Left lung (tissue), 10 donors: ENCODE results near the gene CAMKK1. TPM values are rescaled to one million over a fixed set of nuclear protein-coding genes. Genes with fewer than 3 reads are reported as not detected.

ENCODE experiments used
- ATAC-seq: fragments of 200-7000 bp; cut with Tn5 transposase; one replicate; pipeline ENCODE4 v1.9.1; 2020; ENCODE audit warnings: moderate library complexity
- DNase-seq, 4 donors: peaks; one replicate each; pipeline ENCODE4 v3.0.0-alpha.2; 2013 to 2020
- H3K27ac ChIP-seq, 2 donors: fragments of 200-600 bp; sonication (generic) in 1 of 2; one replicate each; pipeline versions ENCODE4 v1.5.0 to v1.8.0; 2020 to 2021
- H3K27me3 ChIP-seq, 2 donors: fragments of 200-600 bp; sonication (generic) in 1 of 2; one replicate each; pipeline versions ENCODE4 v1.5.0 to v1.8.0; 2020 to 2021
- H3K36me3 ChIP-seq, 2 donors: fragments of 200-600 bp; sonication (generic) in 1 of 2; one replicate each; pipeline versions ENCODE4 v1.5.0 to v1.8.0; 2020 to 2021
- H3K4me1 ChIP-seq, 2 donors: fragments of 200-600 bp; one replicate each; pipeline ENCODE4 v1.8.0; 2021
- H3K4me3 ChIP-seq, 2 donors: fragments of 200-600 bp; sonication (generic) in 1 of 2; one replicate each; pipeline versions ENCODE4 v1.5.0 to v1.8.0; 2020 to 2021; ENCODE audit warnings: mild to moderate bottlenecking in 1 of 2
- H3K9me3 ChIP-seq, 2 donors: fragments of 200-600 bp; sonication (generic) in 1 of 2; one replicate each; pipeline versions ENCODE4 v1.5.0 to v1.8.0; 2020 to 2021
- intact Hi-C, 2 donors: fragments of 100-400 bp; cut with DNase I; formaldehyde crosslinking; loops; one replicate each; pipeline versions ENCODE4 v1.11.2 to v1.14.2; 2022
- polyA plus RNA-seq, 6 donors: library from polyadenylated mRNA; unstranded; fragments of 120-200 nt; gene quantifications; one replicate each; pipeline ENCODE4 v1.2.1, GENCODE V29; 2013; ENCODE audit not compliant: insufficient read length in 6 of 6
- total RNA-seq, 2 donors: library from RNA; stranded (reverse); fragmentation: NEBNext Ultra II Directional; extraction: Animal tissue kit (Norgen Biotek cat#: 25700); gene quantifications; one replicate each; pipeline ENCODE4 v1.2.1, GENCODE V29; 2021
- TF ChIP-seq, protein P1 (sequence below), 2 donors: fragments of 200-600 bp; sonication (generic) in 1 of 2; IDR thresholded peaks; one replicate each; pipeline versions ENCODE4 v1.5.0 to v1.8.0; 2021; ENCODE audit warnings: antibody characterized with exemption in 2 of 2
- donor health status: DM: no; HTN: yes; CAD: no.
- donor health status: DM: no; HTN: no; CAD: no.

Gene CAMKK1
- total and polyA plus RNA-seq, 8 donors, result 2.7 to 13.4 (median 3.9) TPM

DNA sequence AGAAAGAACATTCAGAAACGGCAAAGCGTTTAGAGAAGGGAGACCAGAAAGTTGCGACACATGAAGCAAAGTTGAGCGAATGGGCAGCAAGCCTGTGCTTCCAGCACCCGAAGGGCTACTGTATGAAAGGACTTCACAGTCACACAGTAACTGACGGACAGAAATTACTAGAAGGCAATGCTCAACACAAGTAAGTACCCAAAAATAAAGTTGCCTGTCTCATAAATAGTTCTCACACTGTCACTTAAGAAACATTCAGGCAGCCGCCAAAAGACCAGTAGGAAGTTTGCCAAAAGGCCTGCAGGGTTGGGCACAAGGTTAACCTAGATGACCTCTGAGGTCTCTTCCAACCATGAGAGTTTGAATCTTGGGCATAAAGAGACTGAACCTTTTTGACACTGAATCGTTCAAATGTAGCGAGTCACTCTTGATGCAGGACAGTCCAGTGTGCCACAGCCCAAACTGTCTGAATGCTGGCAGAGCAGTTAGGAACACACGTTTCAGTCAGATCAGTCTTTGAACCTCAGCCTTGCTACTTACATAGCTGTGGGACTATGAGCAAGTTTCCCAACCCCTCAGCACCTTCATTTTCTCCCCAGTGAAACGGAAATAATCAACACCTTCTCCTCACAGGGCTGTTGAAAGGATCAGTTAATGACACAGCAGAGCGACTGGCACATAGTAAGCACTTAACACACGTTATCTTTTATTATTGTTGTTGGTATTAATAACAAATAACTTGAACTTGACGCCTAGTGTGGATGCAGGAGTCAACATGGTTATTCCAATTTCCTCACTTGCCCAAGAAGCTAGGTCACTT is 57.2 kb downstream of the CAMKK1 start:
- intact Hi-C loops, result no loop called here
- H3K27me3 ChIP-seq, result no peaks in the 10 kb centered on the region
- peaks cover 0 to 24% of the 10 kb centered on the region in 2 donors for H3K4me1 ChIP-seq
- TF ChIP-seq, protein P1, sequence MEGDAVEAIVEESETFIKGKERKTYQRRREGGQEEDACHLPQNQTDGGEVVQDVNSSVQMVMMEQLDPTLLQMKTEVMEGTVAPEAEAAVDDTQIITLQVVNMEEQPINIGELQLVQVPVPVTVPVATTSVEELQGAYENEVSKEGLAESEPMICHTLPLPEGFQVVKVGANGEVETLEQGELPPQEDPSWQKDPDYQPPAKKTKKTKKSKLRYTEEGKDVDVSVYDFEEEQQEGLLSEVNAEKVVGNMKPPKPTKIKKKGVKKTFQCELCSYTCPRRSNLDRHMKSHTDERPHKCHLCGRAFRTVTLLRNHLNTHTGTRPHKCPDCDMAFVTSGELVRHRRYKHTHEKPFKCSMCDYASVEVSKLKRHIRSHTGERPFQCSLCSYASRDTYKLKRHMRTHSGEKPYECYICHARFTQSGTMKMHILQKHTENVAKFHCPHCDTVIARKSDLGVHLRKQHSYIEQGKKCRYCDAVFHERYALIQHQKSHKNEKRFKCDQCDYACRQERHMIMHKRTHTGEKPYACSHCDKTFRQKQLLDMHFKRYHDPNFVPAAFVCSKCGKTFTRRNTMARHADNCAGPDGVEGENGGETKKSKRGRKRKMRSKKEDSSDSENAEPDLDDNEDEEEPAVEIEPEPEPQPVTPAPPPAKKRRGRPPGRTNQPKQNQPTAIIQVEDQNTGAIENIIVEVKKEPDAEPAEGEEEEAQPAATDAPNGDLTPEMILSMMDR (IDR thresholded peaks at IDR 0.05), result no peak
- peak overlapping the region in 1 of 2 donors; percentile 34 for H3K27ac ChIP-seq
- peaks cover 0 to 81% of the 10 kb centered on the region in 2 donors for H3K36me3 ChIP-seq
- H3K4me3 ChIP-seq, result no peak overlapping the region
- no peak for DNase-seq
- ATAC-seq, result peak; percentile 34
- no peaks in the 10 kb centered on the region for H3K9me3 ChIP-seq

DNA sequence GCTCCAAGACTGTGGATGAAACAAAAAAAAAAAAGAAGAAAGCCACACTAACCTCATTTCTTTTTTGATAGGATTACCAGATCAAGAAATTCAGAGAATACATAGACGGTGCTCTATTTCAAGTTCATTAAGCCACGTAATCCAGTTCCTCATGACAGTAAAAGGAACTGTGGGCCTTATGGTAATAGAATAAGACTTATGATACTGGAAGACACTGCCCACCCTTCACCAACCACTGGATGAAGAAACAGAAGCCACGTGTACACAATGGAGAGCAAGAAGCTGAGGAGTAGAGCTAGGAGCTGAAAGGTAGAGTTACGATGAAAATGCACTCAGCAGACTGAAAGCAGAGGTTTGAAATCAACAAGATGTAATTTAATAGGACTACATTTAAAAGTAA is 58.0 kb downstream of the CAMKK1 start:
- Histone ChIP-seq H3K27me3 (no peaks in the 10 kb centered on the region), H3K4me1 (peaks cover 0 to 20% of the 10 kb centered on the region in 2 donors), H3K27ac (peak overlapping the region in 1 of 2 donors; percentile 34), H3K4me3 (no peak overlapping the region), H3K9me3 (no peaks in the 10 kb centered on the region), H3K36me3 (peaks cover 0 to 78% of the 10 kb centered on the region in 2 donors)
- peak; percentile 44 for ATAC-seq
- intact Hi-C loops, result no loop called here
- TF ChIP-seq, protein P1 (IDR thresholded peaks at IDR 0.05), result no peak
- DNase-seq, result no peak

DNA sequence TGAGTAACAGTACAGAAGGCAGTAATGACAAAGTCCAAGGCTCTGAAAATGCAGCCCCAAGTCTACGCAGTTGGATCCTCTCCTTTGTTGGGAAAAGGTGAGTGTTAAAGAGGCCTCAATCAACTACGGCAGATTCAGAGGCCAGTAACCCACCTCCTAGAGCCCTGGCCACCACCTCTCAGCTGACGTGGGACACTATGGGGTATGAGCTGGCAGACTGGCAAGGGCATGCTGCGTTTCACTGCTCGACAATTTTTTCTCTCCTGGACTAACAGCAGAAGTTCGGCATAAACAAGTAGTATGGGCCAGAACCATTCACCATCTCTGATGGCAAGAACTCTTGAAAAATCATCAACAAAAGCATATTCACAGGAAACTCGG is 64.0 kb downstream of the CAMKK1 start:
- H3K4me3 ChIP-seq, result no peak overlapping the region
- H3K36me3 ChIP-seq, result peaks cover 0 to 75% of the 10 kb centered on the region in 2 donors
- ATAC-seq, result no peak
- H3K4me1 ChIP-seq, result no peaks in the 10 kb centered on the region
- no peaks in the 10 kb centered on the region for H3K27me3 ChIP-seq
- TF ChIP-seq, protein P1 (IDR thresholded peaks at IDR 0.05), result no peak
- intact Hi-C loops, result no loop called here
- H3K9me3 ChIP-seq, result no peaks in the 10 kb centered on the region
- no peak overlapping the region for H3K27ac ChIP-seq
- DNase-seq, result no peak

DNA sequence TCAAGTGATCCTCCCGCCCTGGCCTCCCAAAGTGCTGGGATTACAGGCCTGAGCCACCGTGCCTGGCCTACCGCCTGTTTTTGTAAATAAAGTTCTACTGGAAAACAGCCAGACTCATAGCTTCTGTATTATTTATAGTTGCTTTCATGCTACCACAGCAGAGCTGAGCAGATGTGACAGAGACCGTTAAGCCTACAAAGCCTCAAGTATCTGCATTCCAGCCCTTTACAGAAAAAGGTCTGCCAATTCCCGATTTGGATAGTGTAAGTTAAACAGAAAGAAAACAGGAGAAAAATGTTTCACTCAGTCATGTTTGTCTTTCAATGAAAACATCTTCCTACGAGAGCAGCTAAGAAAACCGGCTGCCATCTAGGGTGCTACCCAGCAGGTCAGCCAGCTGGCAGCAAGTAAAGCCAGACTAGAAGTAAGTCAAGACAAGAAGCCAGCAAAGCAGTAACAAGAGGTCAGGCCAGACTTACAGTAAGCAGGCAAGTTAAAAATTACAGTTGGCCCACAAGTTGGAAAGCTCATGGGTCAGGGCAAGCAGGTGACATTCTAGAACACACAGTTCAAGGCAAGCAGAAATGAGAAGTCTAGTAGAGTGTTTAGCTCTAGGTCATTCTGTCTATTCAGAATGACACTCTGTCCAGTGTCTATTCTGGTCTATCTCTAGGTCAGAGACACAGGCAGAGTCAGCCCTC is 64.6 kb downstream of the CAMKK1 start:
- intact Hi-C loops, result no loop called here
- Histone ChIP-seq H3K9me3 (no peaks in the 10 kb centered on the region), H3K36me3 (peaks cover 0 to 75% of the 10 kb centered on the region in 2 donors), H3K4me1 (no peaks in the 10 kb centered on the region), H3K27ac (no peak overlapping the region), H3K4me3 (no peak overlapping the region), H3K27me3 (no peaks in the 10 kb centered on the region)
- DNase-seq (peak in 1 of 4 donors; percentile 14), ATAC-seq (no peak)
- TF ChIP-seq, protein P1 (IDR thresholded peaks at IDR 0.05), result no peak

DNA sequence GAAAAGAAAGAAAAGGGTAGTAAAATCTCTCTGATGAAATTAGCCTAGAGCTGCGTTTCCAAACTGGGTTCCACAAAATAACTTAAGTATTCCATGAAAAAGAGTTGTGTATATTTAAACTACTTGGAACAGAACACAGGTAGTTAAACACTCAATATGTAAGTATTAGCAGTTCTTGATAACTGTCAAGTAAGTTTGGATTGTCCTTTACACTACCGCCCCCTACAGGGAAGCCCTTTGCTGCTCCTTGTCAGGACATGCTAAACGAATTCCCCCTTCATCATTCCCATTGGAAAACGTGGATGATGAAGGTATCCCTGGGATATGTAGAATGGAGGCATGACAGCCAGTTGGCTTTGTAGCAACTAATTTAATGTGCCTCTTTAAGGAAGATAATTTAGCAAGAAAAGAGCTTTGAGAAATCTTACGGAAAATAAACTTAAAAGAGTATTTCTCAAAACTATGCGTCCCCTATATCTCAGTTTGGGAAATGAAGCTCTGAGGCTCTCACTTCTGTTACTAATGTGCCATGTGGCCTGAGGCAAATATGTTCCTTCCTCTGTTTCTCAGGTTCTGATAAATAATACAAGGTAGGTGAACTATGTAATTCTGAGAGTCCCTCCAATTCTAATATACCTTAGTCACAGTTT is 65.6 kb downstream of the CAMKK1 start:
- Histone ChIP-seq H3K27ac (no peak overlapping the region), H3K9me3 (no peaks in the 10 kb centered on the region), H3K4me1 (no peaks in the 10 kb centered on the region), H3K4me3 (no peak overlapping the region), H3K27me3 (no peaks in the 10 kb centered on the region), H3K36me3 (peaks cover 0 to 77% of the 10 kb centered on the region in 2 donors)
- TF ChIP-seq, protein P1 (IDR thresholded peaks at IDR 0.05), result peak; percentile 58 to 64
- intact Hi-C loops, result no loop called here
- ATAC-seq (peak; percentile 92), DNase-seq (peak in 3 of 4 donors; percentile 18 to 58 (median 52))
